Measurements from ENCODE around the gene CD8B. TPM values are rescaled to one million over a fixed set of nuclear protein-coding genes. Genes with fewer than 3 reads are reported as not detected.

Gene CD8B
- total RNA-seq, 1 experiment from 2014 or later: not detected

- H3K27ac ChIP-seq: no peak overlapping the region
- peaks cover 7% of the 10 kb centered on the region for H3K36me3 ChIP-seq
- H3K9me3 ChIP-seq (replicated peaks): no peaks in the 10 kb centered on the region
- H3K4me3 ChIP-seq: no peak overlapping the region
- no peak for DNase-seq
- no peaks in the 10 kb centered on the region for H3K4me1 ChIP-seq
- H3K27me3 ChIP-seq: no peaks in the 10 kb centered on the region
Observed at GRCh38 chr2:86778957-86779356, 82.7 kb downstream of the CD8B start.

- no peaks in the 10 kb centered on the region for H3K4me1 ChIP-seq
- H3K4me3 ChIP-seq: no peak overlapping the region
- no peak for DNase-seq
- H3K36me3 ChIP-seq: peaks cover 24% of the 10 kb centered on the region
- H3K27me3 ChIP-seq: no peaks in the 10 kb centered on the region
- H3K9me3 ChIP-seq (replicated peaks): no peaks in the 10 kb centered on the region
- H3K27ac ChIP-seq: no peak overlapping the region
Observed at GRCh38 chr2:86776532-86776931, 85.2 kb downstream of the CD8B start.

GRCh38 chr2:86775338-86775737, 86.3 kb downstream of the CD8B start:
- DNase-seq: no peak
- Histone ChIP-seq H3K4me1 (no peaks in the 10 kb centered on the region), H3K9me3 (replicated peaks) (no peaks in the 10 kb centered on the region), H3K27ac (no peak overlapping the region), H3K36me3 (peaks cover 31% of the 10 kb centered on the region), H3K4me3 (no peak overlapping the region), H3K27me3 (no peaks in the 10 kb centered on the region)

GRCh38 chr2:86774862-86775261, 86.8 kb downstream of the CD8B start:
- no peaks in the 10 kb centered on the region for H3K27me3 ChIP-seq
- no peak overlapping the region for H3K27ac ChIP-seq
- no peak for DNase-seq
- H3K9me3 ChIP-seq (replicated peaks): no peaks in the 10 kb centered on the region
- H3K4me1 ChIP-seq: no peaks in the 10 kb centered on the region
- H3K36me3 ChIP-seq: peaks cover 31% of the 10 kb centered on the region
- no peak overlapping the region for H3K4me3 ChIP-seq

GRCh38 chr2:86772611-86773010, 89.1 kb downstream of the CD8B start:
- Histone ChIP-seq H3K27me3 (no peaks in the 10 kb centered on the region), H3K9me3 (replicated peaks) (no peaks in the 10 kb centered on the region), H3K27ac (no peak overlapping the region), H3K4me1 (no peaks in the 10 kb centered on the region), H3K4me3 (no peak overlapping the region), H3K36me3 (peaks cover 36% of the 10 kb centered on the region)
- DNase-seq: no peak

- Histone ChIP-seq H3K4me3 (no peak overlapping the region), H3K27me3 (no peaks in the 10 kb centered on the region), H3K36me3 (peaks cover 46% of the 10 kb centered on the region), H3K27ac (no peak overlapping the region), H3K4me1 (no peaks in the 10 kb centered on the region), H3K9me3 (replicated peaks) (no peaks in the 10 kb centered on the region)
- DNase-seq: no peak
Observed at GRCh38 chr2:86770816-86771301, 90.8 kb downstream of the CD8B start.

- Histone ChIP-seq H3K36me3 (peaks cover 48% of the 10 kb centered on the region), H3K27me3 (no peaks in the 10 kb centered on the region), H3K9me3 (replicated peaks) (no peaks in the 10 kb centered on the region), H3K4me1 (no peaks in the 10 kb centered on the region), H3K27ac (no peak overlapping the region), H3K4me3 (no peak overlapping the region)
- DNase-seq: no peak
Observed at GRCh38 chr2:86769838-86770237, 91.8 kb downstream of the CD8B start.

GRCh38 chr2:86768189-86768949, 93.3 kb downstream of the CD8B start:
- Histone ChIP-seq H3K27me3 (no peaks in the 10 kb centered on the region), H3K4me1 (no peaks in the 10 kb centered on the region), H3K36me3 (peaks cover 37% of the 10 kb centered on the region), H3K27ac (no peak overlapping the region), H3K4me3 (no peak overlapping the region), H3K9me3 (replicated peaks) (no peaks in the 10 kb centered on the region)
- no peak for DNase-seq

Other genes with a start within 250 kb of the CD8B start
- 23.4 and 29.3 TPM in 2 replicates for gene RNF103, start 238.0 kb downstream of the CD8B start, total RNA-seq (2014; rRNA removed; shearing (Covaris generic))
- 104 and 120 TPM in 2 replicates for gene RMND5A, start 141.6 kb downstream of the CD8B start, total RNA-seq (2014; rRNA removed; shearing (Covaris generic))
- 0.10 and 0.16 TPM in 2 replicates for gene CD8A, start 71.0 kb downstream of the CD8B start, total RNA-seq (2014; rRNA removed; shearing (Covaris generic))
- 0.20 and 0.25 TPM in 2 replicates for gene RGPD1, start 80.2 kb upstream of the CD8B start, total RNA-seq (2014; rRNA removed; shearing (Covaris generic))
- 0.81 and 1.0 TPM in 2 replicates for gene PLGLB1, start 160.0 kb upstream of the CD8B start, total RNA-seq (2014; rRNA removed; shearing (Covaris generic))

Measured in SJCRH30 (cell line).